AG04449 (cell line): Measurements from ENCODE around the gene GALNT4.

ENCODE experiments used
- CTCF ChIA-PET: fragments of 350-600 bp; formaldehyde crosslinking; extraction: SDS; loops from one replicate; lab custom pipeline; 2021; ENCODE audit warnings: antibody characterized with exemption; lab: Yijun Ruan, JAX
- POLR2A ChIA-PET: fragments of 400-600, 350-600 bp; formaldehyde crosslinking; extraction: SDS; loops from one replicate; lab custom pipeline; 2020; ENCODE audit warnings: antibody characterized with exemption, inconsistent platforms; lab: Yijun Ruan, JAX
- DNase-seq: peaks from one replicate; pipeline ENCODE4 v3.0.0-alpha.2; 2010; ENCODE audit warnings: low read depth, low spot score
- H3K4me3 ChIP-seq: 2 replicates; pipeline ENCODE4 v1.5.1; 2011; ENCODE audit warnings: low read depth, mild to moderate bottlenecking, control low read depth, low read length
- CTCF ChIP-seq: IDR thresholded peaks from one replicate; pipeline ENCODE4 v1.5.1; 2011; ENCODE audit warnings: mild to moderate bottlenecking, moderate library complexity, low read length, control low read depth, inconsistent platforms; ENCODE audit not compliant: insufficient read depth; ENCODE audit errors: missing control alignments

Gene GALNT4

GRCh38 chr12:89540586-89540985 lies 16.0 kb upstream of the GALNT4 start:
- ChIA-PET POLR2A (no interaction called here), CTCF (interaction anchor here (1.3 to 2.2 kb wide), 2 partner anchors 70 to 1367 kb away, joined by 3 to 9 read pairs; no protein-coding TSS in a partner anchor)
- H3K4me3 ChIP-seq, result no peak overlapping the region
- DNase-seq, result no peak
- no peak for TF ChIP-seq CTCF

GRCh38 chr12:89539426-89540223 lies 15.0 kb upstream of the GALNT4 start:
- ChIA-PET POLR2A (interaction anchor here (0.7 kb wide), 1 partner anchor 467 kb away, joined by 3 read pairs; no protein-coding TSS in a partner anchor), CTCF (interaction anchor here (0.8 to 2.2 kb wide), 5 partner anchors 9 to 1368 kb away, joined by 3 to 9 read pairs (median 8); no protein-coding TSS in a partner anchor)
- no peak for DNase-seq
- TF ChIP-seq CTCF, result no peak
- no peak overlapping the region for H3K4me3 ChIP-seq

GRCh38 chr12:89538897-89539296 lies 14.3 kb upstream of the GALNT4 start:
- TF ChIP-seq CTCF, result no peak
- ChIA-PET POLR2A (interaction anchor here (0.7 kb wide), 1 partner anchor 468 kb away, joined by 3 read pairs; no protein-coding TSS in a partner anchor), CTCF (interaction anchor here (0.7 to 1.9 kb wide), 4 partner anchors 8 to 564 kb away, joined by 3 to 9 read pairs (median 6); no protein-coding TSS in a partner anchor)
- H3K4me3 ChIP-seq, result no peak overlapping the region
- no peak for DNase-seq

GRCh38 chr12:89537389-89537788 lies 12.8 kb upstream of the GALNT4 start:
- TF ChIP-seq CTCF, result no peak
- POLR2A ChIA-PET, result interaction anchor here (0.6 kb wide), 1 partner anchor 77 kb away, joined by 3 read pairs; no protein-coding TSS in a partner anchor
- no peak overlapping the region for H3K4me3 ChIP-seq
- no peak for DNase-seq
- CTCF ChIA-PET, result interaction anchor here (1.0 kb wide), 1 partner anchor 1403 kb away, joined by 4 read pairs; no protein-coding TSS in a partner anchor

- TF ChIP-seq CTCF, result peak; percentile 57
- ChIA-PET CTCF (interaction anchor here (0.7 to 12.4 kb wide), 17 partner anchors 10 to 1443 kb away, joined by 3 to 265 read pairs (median 3); no protein-coding TSS in a partner anchor), POLR2A (no interaction called here)
- DNase-seq, result no peak
- H3K4me3 ChIP-seq, result no peak overlapping the region
Observed at GRCh38 chr12:89529738-89530137, 5.1 kb upstream of the GALNT4 start.

GRCh38 chr12:89528434-89528833 lies 3.8 kb upstream of the GALNT4 start:
- ChIA-PET CTCF (interaction anchor here (1.4 to 12.4 kb wide), 5 partner anchors 58 to 1412 kb away, joined by 3 to 265 read pairs (median 26); no protein-coding TSS in a partner anchor), POLR2A (no interaction called here)
- no peak for TF ChIP-seq CTCF
- H3K4me3 ChIP-seq, result no peak overlapping the region
- no peak for DNase-seq
